C1 segment of cervical spinal cord (tissue), 14 donors: ENCODE results near the gene CT45A9.
A peak's percentile ranks its signal among the peaks of the same experiment; 100 is the strongest.
"Not testable (repeated sequence)": the region's sequence is repeated elsewhere in the genome, so short reads cannot be mapped to it uniquely, and the experiment has no call there.

Experiments
- DNase-seq, 14 donors: peaks; one replicate each; lab custom pipeline; 2025; lab: John Stamatoyannopoulos, UW

The CT45A9 gene

GRCh38 chrX:135871712-135872111, at the start of gene CT45A9:
Gene CT45A9, minus strand, starts transcription at chrX:135871812. Its CDS starts 3,751 bp downstream, at chrX:135868061.
- DNase-seq, result not testable (repeated sequence)

- not testable (repeated sequence) for DNase-seq
These were observed 48.9 kb upstream of the CT45A9 start for GRCh38 chrX:135920516-135920915.

- peak in 1 of 14 donors; percentile 57 for DNase-seq
These were observed 42.8 kb upstream of the CT45A9 start for GRCh38 chrX:135914404-135914803.

GRCh38 chrX:135910251-135910650, 38.6 kb upstream of the CT45A9 start:
- DNase-seq, result no peak

GRCh38 chrX:135893294-135893817, 21.7 kb upstream of the CT45A9 start, which contains the start of the genes CT45A10 and SAGE1:
Gene CT45A10, minus strand, starts transcription at chrX:135893444. Its CDS starts 8,100 bp downstream, at chrX:135885344.
Gene SAGE1, plus strand, starts transcription at chrX:135893716. Its CDS starts 2,527 bp downstream, at chrX:135896243.
- DNase-seq, result no peak

- DNase-seq, result no peak
These were observed 21.2 kb upstream of the CT45A9 start for GRCh38 chrX:135892781-135893180.

- DNase-seq, result no peak
These were observed 18.5 kb upstream of the CT45A9 start for GRCh38 chrX:135890087-135890585.

GRCh38 chrX:135888976-135889375, 17.4 kb upstream of the CT45A9 start:
- DNase-seq, result not testable (repeated sequence)

GRCh38 chrX:135888230-135888629, 16.6 kb upstream of the CT45A9 start:
- DNase-seq, result not testable (repeated sequence)

- not testable (repeated sequence) for DNase-seq
These were observed 11.1 kb upstream of the CT45A9 start for GRCh38 chrX:135882741-135883140.

GRCh38 chrX:135854438-135854837, 17.2 kb downstream of the CT45A9 start, which contains the start of gene CT45A8:
Gene CT45A8, minus strand, starts transcription at chrX:135854538. Its CDS starts 3,755 bp downstream, at chrX:135850783.
- DNase-seq, result not testable (repeated sequence)

GRCh38 chrX:135837180-135837579, 34.4 kb downstream of the CT45A9 start, which contains the start of gene CT45A7:
Gene CT45A7, minus strand, starts transcription at chrX:135837280. Its CDS starts 3,747 bp downstream, at chrX:135833533.
- not testable (repeated sequence) for DNase-seq

GRCh38 chrX:135819912-135820311, 51.7 kb downstream of the CT45A9 start, which contains the start of gene CT45A2:
Gene CT45A2, minus strand, starts transcription at chrX:135820012. Its CDS starts 3,747 bp downstream, at chrX:135816265.
- not testable (repeated sequence) for DNase-seq
